ENCODE results near the gene VRTN. TPM values are rescaled to one million over a fixed set of nuclear protein-coding genes. Genes with fewer than 3 reads are reported as not detected.

Gene VRTN
- total RNA-seq, 2 experiments from 2014 or later: not detected

DNA sequence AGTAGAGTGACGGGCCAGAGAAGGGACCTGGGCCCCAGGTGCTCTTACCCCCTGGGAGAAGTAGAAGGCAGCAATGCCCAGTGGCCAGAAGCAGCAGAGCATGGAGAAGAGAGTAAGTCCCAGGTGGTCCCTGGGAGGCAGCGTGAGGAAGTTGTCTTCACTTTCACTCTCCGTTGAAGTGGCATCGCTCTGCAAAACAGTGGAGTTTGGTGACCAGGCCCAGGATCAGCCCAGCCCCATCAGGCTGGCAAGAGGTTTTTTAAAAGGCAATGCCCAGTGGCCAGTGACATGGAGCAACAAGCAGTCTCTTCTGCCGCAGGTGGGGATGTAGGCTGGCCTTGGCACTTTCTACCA lies 59.5 kb downstream of the VRTN start:
- ATAC-seq (ENCODE audit: low read depth) (no peak), DNase-seq (no peak)
- H3K4me1 Mint-ChIP-seq: peaks cover 2% of the 10 kb centered on the region
- H3K9me3 Mint-ChIP-seq: no peaks in the 10 kb centered on the region
- no peaks in the 10 kb centered on the region for H3K36me3 Mint-ChIP-seq
- H3K27me3 Mint-ChIP-seq: peaks cover 3% of the 10 kb centered on the region
- POLR2A ChIA-PET: no interaction called here
- no peak overlapping the region for H3K4me3 Mint-ChIP-seq
- no peak overlapping the region for H3K27ac Mint-ChIP-seq

DNA sequence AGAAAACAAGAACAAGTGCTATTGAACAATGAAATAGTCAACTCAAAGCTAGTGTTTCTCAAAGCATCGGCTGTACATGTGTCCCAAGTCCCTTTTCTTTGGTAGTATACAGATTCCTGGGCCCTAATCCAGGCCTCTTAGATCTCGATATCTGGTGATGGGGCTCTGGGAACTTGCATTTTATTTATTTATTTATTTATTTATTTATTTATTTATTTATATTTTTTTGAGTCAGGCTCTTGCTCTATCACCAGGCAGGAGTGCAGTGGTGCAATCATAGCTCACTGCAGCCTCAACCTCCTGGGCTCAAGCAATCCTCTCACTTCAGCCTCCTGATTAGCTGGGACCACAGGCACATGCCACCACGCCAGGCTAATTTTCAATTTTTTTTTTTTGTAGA lies 60.6 kb downstream of the VRTN start:
- no peak overlapping the region for H3K27ac Mint-ChIP-seq
- H3K4me1 Mint-ChIP-seq: no peaks in the 10 kb centered on the region
- peaks cover 3% of the 10 kb centered on the region for H3K27me3 Mint-ChIP-seq
- POLR2A ChIA-PET: no interaction called here
- DNase-seq (no peak), ATAC-seq (ENCODE audit: low read depth) (no peak)
- no peaks in the 10 kb centered on the region for H3K36me3 Mint-ChIP-seq
- no peak overlapping the region for H3K4me3 Mint-ChIP-seq
- H3K9me3 Mint-ChIP-seq: no peaks in the 10 kb centered on the region

DNA sequence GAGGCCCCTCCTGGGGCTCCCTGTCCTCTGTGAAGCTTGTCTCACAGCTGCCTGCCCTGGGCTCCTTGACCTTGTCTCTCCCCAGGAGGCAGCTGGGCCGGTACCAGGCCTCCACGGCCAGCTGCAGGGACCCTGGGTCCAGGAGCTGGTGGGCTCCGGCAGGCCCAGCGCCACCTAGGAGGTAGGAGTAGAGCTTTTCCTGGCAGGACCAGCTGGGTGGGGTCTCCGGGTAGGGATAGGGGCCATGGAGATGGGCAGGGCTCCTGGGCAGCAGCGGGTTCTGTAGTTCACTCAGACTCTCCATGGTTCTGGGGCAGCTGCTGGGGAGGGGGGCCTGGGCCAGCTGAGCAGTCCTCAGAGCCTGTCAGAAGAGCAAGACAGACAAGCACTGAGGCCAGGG lies 61.2 kb downstream of the VRTN start:
- peaks cover 4% of the 10 kb centered on the region for H3K27me3 Mint-ChIP-seq
- no peaks in the 10 kb centered on the region for H3K4me1 Mint-ChIP-seq

More for the DNA sequence above, 61.2 kb downstream of the VRTN start:
- Mint-ChIP-seq H3K27ac (no peak overlapping the region), H3K36me3 (no peaks in the 10 kb centered on the region), H3K9me3 (no peaks in the 10 kb centered on the region), H3K4me3 (no peak overlapping the region)
- ATAC-seq (ENCODE audit: low read depth): no peak
- no peak for DNase-seq
- POLR2A ChIA-PET: no interaction called here

Other genes with a start within 250 kb of the VRTN start
- gene VSX2, start 109.0 kb upstream of the VRTN start, total RNA-seq: not detected
- gene ABCD4, start 45.5 kb upstream of the VRTN start, total RNA-seq: 10 to 100 TPM; 70.4 TPM
- gene SYNDIG1L, start 77.7 kb downstream of the VRTN start, total RNA-seq: not detected
- gene NPC2, start 144.8 kb downstream of the VRTN start, total RNA-seq: 10 to 100 TPM; 39.5 to 42.1 TPM
- gene ISCA2, start 145.3 kb downstream of the VRTN start, total RNA-seq: 10 to 100 TPM; 31.2 to 34.5 TPM

All from activated naive CD8-positive, alpha-beta T cell treated with anti-CD3 and anti-CD28 coated beads, Interleukin-2, amount 10 ng/mL, durations not matched to agents 7 days and 5 days (primary cell).